ENCODE results near the gene LGALS9C.
A peak's percentile ranks its signal among the peaks of the same experiment; 100 is the strongest.
"Not testable (repeated sequence)": the region's sequence is repeated elsewhere in the genome, so short reads cannot be mapped to it uniquely, and the experiment has no call there.

LGALS9C gene

DNA sequence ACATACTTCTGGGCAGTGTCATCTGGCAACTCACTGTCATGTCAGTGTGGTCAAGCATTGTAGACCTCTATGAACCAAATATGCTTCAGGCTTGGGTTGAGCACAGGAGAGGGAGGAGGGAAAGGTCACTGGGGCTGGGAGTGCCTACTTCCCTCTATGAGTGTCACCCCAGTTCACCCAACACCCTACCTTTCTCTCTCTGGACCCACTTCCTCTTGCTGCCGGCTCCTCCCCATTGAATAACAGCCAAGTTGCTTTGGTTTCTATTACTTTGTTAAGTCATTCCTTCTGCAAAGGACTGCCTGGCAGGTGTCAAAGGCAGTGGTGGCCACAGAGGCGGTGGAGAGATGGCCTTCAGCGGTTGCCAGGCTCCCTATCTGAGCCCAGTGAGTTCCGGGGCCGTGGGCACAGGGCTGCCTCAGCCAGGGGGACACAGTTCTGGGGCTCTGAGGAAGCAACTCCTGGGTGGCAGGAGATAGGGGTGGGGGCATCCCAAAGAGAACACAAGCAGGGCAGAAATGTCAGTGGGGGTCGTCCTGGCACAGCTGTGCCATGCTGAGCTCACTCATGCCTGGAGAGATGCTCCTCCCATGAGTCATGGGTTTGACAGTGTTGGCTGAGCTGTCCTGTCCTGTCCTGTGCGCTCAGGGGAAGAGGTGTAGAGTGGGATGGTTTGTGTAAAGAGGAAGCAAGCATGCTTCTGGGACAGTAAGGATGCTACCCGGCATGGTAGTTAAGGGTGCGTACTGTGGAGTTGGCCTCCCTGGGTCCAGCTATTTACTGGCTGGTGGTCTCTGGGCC, at the start of gene LGALS9C:
TSS of gene LGALS9C (plus strand) at position 282 of the 801 bp plus-strand sequence. CDS start at position 348, 66 bp downstream.
- DNase-seq (ENCODE audit: low read depth in 2 of 2), result not testable (repeated sequence)

DNA sequence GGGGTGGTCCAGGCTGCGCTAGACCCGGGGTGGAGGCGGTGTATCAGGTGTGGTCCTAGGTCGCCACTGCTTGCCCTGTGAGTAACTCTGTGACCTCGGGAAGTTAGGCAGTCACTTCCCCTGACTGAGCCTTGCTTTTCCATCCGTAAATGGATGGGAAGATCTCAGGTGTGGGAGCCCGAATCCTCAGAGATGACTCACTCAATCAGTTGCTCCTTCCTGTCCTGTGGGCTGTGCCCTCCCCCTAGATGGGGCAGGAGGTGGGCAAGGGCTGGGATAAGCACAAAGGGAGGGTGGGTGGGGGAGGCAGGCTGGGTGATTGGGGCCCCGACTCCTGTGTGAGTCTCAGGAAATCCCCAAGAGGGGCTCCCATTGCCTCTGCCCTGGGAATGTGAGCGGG, 44.4 kb upstream of the LGALS9C start:
- not testable (repeated sequence) for DNase-seq (ENCODE audit: low read depth in 2 of 2)

DNA sequence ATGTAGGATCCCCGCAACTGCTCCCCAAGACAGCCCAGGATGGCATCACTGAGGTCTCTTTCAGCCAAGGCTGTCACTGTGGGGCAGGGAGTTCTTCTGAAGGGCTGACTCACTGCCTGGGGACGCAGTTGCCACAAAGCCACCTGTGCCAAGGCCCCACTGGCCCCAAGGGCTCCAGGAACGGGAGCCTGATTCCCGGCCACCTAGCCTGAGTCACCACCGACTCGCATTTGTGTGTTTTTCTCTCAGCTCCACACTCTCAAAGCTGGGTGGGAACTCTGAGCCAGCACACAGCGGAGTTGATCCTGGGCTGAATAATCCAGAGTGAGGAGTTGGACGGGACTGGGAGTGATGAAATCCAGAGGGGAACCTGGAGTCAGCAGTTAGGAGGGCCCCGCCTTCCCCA, 37.1 kb upstream of the LGALS9C start:
- not testable (repeated sequence) for DNase-seq (ENCODE audit: low read depth in 2 of 2)

DNA sequence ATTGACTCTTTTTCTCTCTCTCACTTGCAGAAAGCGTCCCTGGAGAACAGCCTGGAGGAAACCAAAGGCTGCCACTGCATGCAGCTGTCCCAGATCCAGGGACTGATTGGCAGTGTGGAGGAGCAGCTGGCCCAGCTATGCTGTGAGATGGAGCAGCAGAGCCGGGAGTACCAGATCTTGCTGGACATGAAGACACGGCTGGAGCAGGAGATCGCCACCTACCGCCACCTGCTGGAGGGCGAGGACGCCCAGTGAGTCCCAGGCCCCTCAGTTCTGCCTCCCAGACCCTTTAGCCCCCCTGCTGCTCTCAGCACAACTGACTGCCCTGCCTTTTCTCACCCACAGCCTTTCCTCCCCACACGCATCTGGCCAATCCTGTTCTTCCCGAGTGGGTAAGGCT, 34.5 kb upstream of the LGALS9C start:
- peak; percentile 5 to 19 for DNase-seq (ENCODE audit: low read depth in 2 of 2)

DNA sequence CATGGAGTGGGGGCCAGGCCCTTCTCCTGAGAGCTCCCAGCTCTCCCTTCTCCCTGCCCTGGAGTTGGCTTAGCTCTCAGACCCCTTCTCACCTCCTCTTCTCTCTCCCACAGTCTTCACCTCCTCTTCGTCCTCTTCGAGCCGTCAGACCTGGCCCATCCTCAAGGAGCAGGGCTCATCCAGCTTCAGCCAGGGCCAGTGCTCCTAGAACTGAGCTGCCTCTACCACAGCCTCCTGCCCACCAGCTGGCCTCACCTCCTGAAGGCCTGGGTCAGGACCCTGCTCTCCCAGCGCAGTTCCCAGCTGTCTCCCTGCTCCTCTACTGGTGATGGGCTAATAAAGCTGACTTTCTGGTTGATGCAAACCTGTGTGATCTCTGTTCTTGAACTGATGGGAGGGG, 34.1 kb upstream of the LGALS9C start:
- not testable (repeated sequence) for DNase-seq (ENCODE audit: low read depth in 2 of 2)

DNA sequence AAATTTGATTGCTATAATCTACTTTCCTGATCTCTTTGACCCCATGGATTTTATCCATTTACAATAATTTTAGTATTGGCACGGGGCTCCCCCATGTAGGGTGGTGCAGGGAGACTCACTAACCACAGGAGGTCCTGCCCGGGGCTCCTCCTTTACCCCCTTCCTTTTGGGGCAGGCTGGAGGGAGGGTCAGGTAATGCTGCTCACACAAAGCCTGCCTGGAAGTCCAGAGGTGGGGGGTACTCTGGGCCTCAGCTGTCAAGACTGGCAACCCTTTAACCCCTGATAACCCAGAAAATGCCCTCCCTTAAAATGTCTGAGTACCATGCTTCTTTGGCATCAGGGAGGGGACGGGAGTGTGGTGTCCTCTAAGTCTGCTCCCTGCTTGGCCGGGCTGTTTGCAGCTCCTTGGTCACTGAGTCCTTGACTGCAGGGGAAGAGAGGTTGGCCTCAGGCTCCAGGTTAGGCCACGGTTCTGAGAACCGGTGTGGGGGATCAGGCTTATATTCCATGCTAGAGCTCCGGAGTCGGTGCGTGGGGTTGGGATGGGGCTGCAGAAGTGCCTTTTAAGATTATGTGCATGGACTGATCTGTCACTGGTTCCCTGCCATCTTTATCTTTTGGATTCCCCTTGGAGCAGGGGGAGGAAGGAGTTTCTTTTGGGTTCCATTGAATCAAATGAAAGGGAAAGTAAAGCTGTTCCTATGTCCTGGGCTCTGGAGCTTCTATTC, 28.9 kb upstream of the LGALS9C start:
- DNase-seq (ENCODE audit: low read depth in 2 of 2), result not testable (repeated sequence)

DNA sequence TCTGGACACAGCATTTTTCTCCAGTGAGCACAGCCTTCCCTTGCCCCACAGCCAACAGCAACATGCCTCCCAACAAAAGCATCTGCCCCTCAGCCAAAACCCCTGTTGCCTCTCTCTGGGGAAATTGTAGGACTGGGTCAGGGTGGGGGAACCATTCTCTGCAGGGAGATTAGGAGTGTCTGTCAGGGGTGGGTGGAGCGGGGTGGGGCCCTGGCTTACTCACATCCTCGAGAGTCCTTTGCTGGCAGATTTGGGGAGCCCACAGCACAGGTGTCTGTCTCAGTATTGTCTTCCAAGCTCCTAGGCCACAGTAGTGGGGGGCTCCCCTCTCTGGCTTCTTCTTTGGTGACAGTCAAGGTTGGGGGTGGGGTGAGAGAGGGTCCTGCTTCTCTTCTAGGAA, 28.3 kb upstream of the LGALS9C start:
- DNase-seq (ENCODE audit: low read depth in 2 of 2), result not testable (repeated sequence)

DNA sequence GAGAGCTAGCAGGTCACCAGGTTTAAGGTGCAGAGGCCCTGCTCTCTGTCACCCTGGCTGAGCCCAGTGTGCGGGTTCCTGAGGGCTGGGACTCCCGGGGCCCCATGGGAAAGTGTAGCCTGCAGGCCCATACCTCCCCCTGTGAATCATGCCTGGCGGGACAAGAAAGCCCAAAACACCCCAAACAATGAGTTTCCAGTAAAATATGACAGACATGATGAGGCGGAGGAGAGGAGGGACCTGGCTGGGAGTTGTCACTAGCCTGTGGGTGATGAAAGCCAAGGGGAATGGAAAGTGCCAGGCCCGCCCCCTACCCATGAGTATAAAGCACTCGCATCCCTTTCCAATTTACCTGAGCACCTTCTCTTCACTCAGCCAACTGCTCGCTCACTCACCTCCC, 26.8 kb upstream of the LGALS9C start:
- DNase-seq (ENCODE audit: low read depth in 2 of 2), result not testable (repeated sequence)

DNA sequence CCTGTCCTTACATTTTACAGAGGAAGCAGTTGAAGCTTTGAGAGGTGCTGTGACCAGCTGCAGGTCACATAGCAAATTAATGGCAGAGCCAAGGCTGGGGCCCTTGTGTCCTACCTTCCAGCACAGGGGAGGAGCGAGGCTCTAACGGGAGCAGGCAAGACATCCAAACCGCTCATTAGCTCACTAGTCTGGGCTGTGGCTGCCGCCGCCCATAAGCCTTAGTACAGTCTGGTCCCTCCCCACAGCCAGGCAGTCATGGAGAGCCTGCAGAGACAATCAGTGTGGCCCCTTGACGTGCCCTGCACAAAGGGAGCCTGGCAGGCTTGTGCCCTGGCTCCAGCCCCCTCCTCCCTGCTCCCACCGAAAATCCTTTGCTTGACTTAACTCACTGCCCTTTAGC, 25.6 kb upstream of the LGALS9C start:
- DNase-seq (ENCODE audit: low read depth in 2 of 2), result not testable (repeated sequence)

DNA sequence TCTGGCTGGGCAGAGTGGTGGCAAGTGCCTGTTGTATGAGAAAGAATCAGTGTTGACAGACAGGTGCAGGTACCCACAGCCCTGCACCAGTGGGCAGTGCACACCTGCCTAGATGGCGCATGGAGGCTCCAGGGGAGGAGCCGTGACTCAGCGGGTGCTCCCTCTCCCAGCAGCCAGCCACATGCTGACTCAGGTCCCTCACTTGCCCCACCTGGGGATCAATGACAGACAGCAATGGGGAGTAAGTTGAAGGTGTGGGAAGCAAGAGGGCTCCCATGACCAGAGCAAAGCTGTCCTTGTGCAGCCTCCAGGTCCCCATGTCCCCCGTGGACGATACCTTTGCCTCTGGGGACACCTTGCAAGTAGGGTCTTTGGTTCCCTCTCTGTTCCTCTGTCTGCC, 24.6 kb upstream of the LGALS9C start:
- not testable (repeated sequence) for DNase-seq (ENCODE audit: low read depth in 2 of 2)

DNA sequence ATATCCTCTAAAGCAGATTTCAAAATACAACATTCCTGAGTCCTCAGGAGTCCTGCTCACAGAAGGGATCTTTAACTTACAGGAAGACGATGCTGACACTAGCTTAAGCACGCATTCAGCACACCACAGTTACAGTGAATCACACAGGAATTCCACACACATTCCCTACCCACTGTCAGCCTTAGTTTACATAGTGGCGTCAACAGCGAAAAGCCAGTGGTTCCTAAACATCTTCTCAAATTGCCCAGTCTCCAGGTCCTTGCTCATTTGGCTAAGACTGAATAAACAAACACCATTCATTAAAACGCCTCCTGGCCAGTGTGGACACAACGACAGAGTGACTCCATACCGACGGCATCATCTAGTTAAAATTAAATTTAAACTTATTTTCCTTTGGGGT, 17.6 kb upstream of the LGALS9C start:
- DNase-seq (ENCODE audit: low read depth in 2 of 2), result not testable (repeated sequence)

DNA sequence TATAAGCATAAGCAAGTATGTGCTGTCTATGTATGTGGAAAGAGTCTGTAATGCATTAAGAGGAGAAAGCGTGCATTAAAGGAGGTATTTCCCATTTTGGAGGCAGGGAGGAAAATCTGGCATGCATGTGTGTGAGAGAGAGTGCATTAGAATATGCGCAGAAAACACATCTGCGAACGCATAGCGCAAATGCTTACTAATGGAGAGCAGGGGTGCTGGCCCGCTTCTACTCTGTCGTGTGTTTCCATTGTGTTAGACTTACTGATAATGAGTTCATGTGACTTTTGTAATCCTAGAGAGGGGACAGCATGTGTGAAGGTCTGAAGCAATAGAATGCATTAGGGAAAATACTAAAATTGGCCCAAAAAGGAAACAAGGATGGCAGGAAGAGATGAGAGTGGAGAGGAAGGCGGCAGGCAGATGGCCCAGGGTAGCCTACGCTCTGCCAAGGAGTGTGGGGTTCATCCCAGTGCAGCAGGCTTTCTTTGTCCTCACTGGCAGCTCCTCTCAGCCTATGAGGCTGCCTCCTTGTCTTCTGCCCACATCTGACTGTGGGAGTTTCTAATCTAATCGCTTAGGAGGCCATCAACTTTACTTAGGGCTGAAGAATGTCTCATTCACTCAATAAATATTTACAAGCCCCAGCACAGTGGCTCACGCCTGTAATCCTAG, 12.6 kb upstream of the LGALS9C start:
- not testable (repeated sequence) for DNase-seq (ENCODE audit: low read depth in 2 of 2)

DNA sequence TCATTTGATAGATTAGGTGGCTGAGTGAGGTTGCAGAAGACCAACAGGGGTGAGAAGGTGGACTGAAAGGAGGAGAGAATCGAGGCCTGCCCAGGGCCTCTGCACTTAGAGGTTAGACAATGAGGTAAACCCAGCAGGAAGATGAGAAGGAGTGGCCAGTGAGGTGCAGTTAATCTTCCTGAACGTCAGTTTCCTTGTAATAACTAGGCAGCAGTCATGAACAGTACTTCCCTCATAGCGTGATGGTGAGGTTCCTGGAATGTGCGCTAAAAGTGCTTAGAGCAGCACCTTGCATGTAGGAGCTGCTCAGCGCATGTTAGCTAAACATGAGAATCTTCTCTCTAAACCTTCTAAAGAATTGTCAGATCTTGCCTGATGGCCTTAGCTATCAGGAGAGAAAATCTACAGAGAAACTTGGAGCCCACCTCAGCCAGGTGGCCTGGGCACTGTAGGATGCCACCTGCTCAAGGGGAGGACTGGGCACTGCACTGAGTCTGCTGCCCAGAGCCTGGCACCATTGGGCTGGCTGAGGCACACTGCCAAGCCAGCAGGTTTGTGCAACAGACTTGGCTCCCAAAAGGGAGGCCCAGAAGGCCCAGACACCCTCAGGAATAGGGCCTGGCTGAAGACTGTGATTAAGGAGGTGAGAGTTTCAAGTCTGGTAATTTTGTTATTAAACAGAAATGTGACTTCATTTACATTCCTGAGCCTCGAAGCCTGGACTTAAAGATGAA, 10.2 kb upstream of the LGALS9C start:
- DNase-seq (ENCODE audit: low read depth in 2 of 2), result not testable (repeated sequence)

DNA sequence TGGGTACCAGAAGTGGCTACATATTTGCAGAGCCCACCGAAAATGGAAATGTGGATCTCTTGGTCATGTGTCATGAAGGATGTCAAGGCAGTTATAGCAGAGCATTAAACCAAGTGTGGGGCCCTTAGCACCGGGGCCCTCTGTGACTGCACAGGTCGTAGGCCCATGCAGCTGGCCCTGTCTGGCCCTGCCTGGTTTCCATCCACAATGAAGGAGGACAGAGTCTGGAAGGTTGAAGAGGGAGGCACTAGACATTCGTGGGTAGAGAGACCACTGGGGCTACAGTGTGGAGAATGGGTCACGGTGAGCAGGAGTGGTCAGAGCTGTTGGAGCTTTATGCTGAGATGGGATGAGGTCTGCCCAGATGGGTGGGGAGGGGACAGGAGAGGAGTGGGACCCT, 9.6 kb upstream of the LGALS9C start:
- not testable (repeated sequence) for DNase-seq (ENCODE audit: low read depth in 2 of 2)

DNA sequence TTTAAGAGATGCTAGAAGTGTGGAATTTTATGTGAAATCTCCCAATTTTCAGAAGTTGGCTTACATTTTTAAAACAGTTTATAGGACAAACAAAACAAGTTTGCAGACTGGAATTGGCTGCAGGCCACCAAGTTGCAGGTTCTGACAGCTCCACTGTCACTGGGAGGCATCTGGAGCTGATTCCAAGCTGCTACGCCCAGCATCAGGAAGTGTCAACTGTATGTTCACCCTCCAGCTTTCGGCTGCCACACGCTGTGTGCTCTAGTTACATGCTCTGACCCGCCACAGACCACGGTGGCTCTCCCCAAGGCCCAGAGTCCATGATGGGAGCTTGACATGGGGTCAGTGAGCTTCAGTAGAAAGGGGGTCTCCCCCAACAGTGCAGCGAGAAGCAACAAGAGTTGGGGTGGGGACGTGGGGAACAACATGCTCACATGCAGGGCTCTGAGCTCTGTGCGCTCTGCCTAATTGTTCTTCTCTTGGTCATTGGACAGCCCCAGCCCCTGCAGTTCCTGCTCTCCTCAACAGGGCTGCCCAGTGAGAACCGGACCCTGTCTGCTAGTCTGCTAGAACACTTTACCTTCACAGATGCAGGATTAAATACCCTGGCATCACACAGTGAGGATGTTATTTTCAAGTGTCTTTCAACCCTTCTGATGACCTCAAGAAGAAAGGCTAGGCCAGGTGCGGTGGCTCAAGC, 8.0 kb upstream of the LGALS9C start:
- DNase-seq (ENCODE audit: low read depth in 2 of 2), result not testable (repeated sequence)

DNA sequence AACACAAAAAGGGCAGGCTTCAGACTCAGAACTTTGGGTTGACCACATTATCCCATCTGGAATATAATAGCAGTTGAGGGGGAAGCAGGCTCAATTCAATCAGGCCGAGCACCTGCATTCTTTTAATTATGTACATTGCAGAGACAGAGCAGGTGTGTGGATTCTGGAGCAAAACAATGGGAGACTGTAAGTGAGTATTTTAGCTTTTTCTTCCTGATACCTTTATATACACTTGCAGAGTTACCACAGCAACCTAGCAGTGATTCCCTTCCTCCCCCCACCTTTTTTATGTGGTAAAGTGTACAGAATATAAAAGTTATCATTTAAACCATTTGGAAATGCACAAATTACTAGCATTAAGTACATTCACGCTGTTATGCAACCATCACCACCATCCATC, 6.8 kb upstream of the LGALS9C start:
- DNase-seq (ENCODE audit: low read depth in 2 of 2), result not testable (repeated sequence)

DNA sequence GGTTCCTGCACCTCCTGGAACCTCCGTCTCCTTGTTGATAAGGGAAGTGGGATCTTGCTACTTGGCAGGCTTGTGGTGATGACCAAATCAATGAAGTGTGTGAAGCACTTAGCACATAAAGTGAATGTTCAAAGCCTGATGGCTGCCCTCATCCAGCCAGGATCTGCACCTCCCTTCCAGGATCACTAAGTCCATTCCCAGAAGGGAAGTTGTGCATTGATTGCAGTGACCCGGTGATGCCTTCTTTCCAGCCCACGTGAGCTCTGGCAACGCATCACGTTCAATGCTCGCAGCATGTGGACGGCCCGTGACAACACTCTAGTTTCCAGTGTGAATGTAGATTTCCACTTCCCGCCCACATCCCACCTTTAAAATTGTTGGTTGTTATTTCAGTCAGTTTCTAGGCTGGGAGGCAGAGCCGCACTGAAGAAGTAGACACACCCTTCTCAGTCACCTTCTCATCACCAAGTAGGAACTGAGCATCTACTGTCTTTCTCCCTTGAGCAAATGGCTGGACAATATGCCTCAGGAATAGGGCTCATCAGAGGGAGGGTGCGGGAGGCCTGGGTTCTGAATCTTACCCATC, 6.2 kb upstream of the LGALS9C start:
- DNase-seq (ENCODE audit: low read depth in 2 of 2), result not testable (repeated sequence)

DNA sequence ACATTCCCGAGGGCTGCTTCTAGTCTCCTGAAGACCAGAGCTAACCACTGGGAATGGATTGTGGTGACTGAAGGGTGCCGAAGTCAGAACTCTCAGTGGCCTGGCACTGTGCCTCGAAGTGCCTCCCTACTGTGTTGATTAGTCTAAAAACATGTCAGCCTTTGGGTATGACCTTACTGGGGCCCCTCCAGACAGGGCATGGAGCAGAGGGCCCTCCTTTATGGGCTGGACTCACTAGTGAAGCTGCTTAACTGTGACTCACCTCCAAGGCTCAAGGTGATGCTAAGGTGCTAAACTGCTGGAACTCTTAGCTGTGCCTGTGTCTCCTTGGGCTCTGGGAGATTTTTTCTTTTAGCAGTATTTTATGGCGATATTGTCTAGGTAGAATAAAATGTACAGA, 2.6 kb upstream of the LGALS9C start:
- not testable (repeated sequence) for DNase-seq (ENCODE audit: low read depth in 2 of 2)

DNA sequence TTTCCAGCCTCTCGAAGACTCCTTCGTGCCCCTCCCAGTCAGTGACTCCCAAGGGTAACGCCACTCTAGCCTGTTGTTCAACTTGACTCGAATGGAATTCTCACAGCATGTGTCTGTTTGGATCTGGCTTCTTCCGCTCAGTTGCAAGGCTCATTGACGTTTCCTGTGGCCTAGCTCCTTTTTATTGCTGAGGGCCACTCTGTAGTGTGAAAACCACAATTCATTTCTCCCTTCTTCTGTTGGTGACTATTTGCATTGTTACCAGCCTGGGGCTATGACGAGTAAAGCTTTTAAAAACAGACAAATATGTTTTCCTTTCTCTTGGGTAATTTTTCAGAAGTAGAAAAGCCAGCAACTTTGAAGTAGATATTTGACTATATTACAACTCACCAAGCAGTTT, 1.8 kb upstream of the LGALS9C start:
- not testable (repeated sequence) for DNase-seq (ENCODE audit: low read depth in 2 of 2)

DNA sequence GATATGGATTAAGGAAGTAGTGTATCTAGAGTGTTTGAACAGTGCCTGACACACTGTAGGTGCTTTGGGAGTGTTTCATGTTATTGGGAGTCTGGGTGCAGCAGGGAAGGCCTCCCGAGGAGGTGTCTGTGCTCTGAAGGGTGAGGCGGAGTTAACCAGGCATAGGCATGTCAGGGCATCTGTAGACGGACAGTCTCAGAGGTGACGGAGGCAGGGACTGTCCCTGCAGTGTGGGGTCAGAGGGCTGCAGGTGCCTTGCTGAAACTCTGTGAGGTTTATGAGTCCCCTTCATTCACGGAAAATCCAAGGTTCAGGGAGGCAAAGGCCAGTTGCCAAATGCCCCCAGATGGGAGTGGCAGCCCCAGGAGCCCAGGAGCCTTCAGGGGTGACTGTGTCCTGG, 778 bp downstream of the LGALS9C start:
- DNase-seq (ENCODE audit: low read depth in 2 of 2), result not testable (repeated sequence)

DNA sequence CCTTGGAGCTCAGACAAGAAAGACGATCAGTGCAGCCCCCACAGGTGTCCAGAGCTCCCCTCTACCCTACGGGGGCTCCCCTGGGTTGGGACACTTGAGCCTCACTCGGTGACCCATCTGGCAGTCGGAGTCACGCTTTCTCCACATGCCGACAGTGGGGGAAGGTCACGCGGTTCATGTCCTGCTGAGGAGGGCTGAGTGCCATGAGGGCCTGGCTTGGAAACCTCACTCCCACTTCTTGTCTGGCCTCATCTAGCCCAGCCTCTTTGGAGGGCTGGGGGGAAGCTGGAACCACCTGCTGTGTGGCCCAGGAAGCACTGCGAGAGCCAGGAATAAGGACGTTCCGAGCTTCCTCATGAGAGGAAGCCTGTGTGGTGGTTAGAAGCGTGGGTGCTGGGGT, 1.8 kb downstream of the LGALS9C start:
- DNase-seq (ENCODE audit: low read depth in 2 of 2), result not testable (repeated sequence)
